GM12874 (cell line): ENCODE data around the gene PTBP3.

Experiments used
- CTCF ChIP-seq: IDR thresholded peaks from 2 replicates; pipeline ENCODE4 v1.5.1; 2011; ENCODE audit warnings: low read depth, mild to moderate bottlenecking, control low read depth, low read length, moderate library complexity; ENCODE audit not compliant: insufficient read depth

The PTBP3 gene

GRCh38 chr9:112366591-112366990 lies 33.2 kb upstream of the PTBP3 start:
- TF ChIP-seq CTCF, result no peak

DNA sequence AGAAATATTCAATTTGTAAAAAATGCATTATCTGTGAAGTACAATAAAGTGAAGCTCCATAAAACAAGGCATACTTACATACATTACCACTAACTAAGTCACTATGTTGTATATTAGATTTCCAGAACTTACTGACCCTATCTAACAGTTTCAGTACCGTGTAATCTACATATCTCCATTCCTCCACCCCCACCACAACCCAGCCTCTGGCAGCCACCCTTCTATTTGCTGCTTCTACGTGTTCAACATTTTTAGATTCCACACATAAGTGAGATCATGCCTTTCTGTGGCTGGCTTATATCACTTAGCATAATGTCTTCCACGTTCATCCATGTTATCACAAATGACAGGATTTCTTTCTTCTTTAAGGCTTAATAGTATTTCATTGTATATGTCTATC lies 31.3 kb upstream of the PTBP3 start:
- TF ChIP-seq CTCF, result no peak

DNA sequence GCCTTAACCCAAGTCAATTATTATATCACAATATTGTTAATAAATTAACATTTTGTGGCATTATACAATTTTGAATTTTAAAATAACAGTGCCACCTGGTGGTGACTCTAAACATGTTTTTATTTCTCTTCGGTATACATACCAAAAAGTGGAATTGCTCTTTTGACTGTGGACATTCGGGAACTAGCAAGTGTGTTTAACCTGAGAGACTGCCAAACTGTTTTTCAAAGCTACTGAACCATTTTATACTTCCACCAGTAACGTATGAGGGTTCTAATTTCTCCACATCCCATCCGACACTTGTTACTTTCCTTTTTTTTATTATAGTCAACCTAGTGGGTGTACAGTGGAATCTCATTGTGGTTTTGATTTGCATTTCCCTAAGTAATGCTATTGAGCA lies 28.2 kb upstream of the PTBP3 start:
- no peak for TF ChIP-seq CTCF

DNA sequence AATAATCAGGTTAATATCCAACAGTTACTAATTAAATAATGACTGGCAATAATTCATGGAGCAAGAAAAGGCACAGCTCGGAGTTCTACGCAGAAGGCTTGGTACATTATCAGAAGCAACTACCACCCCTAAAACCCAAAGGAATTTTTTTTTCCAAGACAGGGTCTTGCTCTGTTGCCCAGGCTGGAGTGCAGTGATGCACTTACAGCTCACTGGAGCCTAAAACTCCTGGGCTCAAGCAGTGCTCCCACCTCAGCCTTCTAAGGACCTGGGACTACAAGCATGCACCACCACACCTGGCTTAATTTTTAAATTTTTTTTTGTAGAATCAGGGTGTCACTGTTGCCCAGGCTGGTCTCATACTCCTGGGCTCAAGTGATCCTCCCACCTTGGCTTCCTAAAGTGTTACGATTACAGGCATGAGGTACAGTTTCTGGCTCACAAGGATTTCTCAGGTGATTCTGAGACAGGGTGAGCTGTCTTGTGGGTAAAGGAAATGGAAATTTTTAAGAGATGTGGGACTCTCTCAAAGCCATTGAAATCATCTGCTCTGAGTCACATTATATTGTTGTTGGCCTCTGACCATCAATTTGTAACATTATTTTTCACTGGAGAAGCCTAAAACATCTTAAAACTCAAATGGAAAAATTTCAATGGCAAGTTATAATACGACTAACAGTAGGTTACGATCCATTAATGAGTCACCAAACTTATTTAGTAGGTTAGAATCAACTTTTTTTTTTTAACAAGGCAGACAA lies 26.8 kb upstream of the PTBP3 start:
- no peak for TF ChIP-seq CTCF

- TF ChIP-seq CTCF, result no peak
These were observed 22.0 kb upstream of the PTBP3 start for GRCh38 chr9:112355427-112355897.

DNA sequence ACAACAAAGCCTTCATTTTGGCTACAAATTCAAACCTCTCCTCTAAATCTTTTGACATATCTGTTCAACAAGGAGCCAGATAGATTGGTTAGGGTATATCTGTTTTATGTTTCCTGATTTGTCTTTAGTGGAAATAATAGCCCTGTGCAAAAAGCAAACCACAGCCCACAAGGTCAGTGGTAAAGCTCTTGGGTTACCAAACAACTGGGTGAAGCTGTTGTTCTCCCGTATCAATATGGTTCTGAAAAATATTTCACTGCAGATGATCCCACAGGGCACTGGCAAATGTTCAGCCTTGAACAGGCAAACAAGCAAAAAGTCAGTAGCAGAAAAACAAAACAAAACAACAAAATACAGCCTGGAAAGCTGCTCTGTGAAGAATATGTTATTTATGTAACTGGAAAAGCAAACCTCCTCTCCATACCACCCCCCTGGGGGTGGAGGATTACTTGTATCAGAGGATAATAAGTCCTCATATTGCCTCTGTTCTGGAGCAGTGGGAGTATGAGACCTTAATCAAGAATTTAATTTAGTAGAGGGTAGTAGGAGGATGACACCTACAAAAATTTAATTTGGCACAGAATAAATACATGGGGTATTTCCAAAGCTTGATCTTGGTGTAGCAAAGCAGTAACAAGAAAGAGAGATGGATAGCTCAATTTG lies 20.8 kb upstream of the PTBP3 start:
- no peak for TF ChIP-seq CTCF

- no peak for TF ChIP-seq CTCF
These were observed 18.8 kb upstream of the PTBP3 start for GRCh38 chr9:112352209-112352608.
